Embryonic facial prominence (tissue), 1 donor: Measurements from ENCODE around the gene FAM184B.

Experiments
- DNase-seq: peaks from one replicate; pipeline ENCODE4 v3.0.0-alpha.2; 2016; ENCODE audit errors: extremely low spot score

Gene FAM184B

DNA sequence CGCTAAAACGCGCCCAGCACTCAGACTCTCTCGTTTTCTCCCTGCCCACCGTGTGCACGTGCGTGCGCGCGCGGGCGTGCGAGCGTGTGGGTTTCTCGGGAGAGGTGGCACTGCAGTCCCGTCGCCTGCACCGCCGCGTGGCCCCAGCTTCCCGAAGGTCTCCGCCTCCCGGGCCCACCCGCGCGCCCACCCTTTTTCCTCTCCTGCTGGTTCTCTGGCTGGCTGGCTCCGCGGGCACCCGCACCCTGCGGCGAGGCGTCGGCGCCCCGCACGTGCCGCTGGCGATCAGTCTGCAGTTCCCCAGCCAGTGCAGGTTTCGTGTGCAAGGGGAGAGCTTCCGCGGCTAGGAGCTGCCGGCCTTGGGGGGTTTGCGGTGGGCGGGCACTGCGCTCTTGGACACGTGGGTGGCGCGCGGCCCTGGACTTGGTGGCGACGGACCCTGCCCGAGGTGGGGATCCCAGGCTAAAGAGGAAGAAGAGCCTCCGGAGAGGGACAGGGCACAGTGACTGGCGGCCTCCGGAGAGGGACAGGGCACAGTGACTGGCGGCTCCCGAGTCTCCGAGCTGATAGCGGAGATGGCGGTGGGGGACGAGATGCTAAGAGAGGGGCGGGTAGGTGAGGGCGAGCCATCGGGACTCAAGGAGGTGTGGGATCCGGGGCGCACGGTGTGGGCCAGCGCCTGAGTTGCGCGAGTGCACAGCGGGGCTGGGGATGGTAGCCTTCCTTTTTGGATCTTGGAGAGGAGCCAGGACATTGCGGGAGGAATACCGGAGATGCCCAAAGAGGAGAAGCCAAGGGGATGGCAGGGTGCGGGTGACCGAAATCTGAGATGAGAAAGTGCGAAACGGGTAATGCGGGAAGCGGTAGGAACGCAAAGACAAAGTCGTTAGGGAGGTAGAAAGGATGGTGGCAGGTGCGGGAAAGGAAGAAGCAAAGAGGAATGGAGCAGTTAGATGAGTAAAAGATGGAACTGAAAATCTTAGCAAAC, at the start of gene FAM184B:
Gene FAM184B, minus strand, starts transcription at position 322 of the 988 bp plus-strand sequence. CDS start 322 bp downstream, outside the sequence.
- no peak for DNase-seq

DNA sequence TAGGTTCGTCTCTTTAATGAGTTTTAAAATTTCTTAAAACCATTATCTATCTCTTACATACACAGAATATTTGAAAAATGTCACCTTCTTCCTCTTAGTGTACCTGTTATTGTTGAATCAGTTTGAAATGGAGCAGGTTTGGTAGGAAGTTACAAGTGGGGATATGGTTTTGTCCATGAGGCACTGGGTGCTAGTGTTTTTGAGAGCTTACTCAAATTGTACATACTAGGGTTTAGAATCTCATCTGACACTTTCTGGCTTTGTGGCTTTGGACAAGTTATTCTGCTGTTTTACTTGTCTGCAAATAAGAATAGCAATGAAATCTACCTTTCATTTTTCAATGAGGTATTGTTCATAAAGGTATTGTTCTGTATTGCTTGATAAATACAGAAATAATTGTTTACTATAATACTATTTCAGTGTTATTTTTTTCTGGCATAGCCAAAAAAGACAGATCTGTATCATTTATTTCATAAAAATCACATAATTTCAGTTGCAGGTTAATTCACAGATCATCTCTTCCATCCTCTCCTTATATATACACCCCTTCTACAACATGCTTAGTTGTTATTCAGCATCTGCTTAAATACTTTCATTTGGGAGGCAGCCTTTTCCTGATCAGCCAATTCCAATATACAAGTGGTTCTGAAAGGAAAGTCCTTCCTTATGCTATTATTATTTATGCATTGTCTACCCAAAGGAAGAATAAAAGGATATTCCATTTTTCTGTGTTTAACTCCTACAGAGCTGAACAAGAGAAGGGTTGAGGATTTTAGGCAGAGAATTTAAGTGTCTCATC, 42.6 kb upstream of the FAM184B start:
- DNase-seq = no peak

DNA sequence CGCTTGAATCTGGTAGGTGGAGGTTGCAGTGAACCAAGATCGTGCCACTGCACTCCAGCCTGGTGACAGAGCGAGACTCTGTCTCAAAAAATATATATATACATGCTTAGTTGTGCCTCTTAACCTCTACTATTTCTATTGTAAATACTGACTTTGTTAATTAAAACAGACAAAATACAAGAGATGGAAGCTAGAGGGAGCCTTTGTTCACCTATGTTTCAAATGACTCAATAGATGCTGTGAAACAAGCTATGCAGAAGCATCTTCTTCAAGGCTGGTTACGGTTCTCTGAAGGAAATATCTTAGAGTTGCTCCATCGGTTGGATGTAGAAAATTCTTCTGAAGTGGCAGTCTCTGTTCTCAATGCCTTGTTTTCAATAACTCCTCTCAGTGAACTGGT, 35.6 kb upstream of the FAM184B start:
- DNase-seq = peak; percentile 50

DNA sequence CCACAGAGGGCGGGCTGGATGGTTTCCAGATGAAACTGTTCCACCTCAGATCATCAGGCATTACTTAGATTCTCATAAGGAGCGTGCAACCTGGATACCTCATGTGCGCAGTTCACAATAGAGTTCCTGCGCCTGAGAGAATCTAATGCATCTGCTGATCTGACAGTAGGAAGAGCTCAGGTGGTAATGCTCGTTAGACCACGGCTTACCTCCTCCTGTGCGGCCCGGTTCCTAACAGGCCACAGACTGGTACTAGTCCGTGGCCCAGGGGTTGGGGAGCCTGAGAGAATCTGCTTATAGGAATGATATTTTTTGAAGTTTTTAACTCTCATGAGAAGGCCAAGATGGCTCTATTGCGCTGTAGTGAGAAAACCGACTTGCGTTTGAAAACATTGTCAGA, 34.7 kb upstream of the FAM184B start:
- DNase-seq = no peak

GRCh38 chr4:17814140-17814539, 32.7 kb upstream of the FAM184B start:
- no peak for DNase-seq

- DNase-seq = no peak
Observed at GRCh38 chr4:17812801-17813200, 31.4 kb upstream of the FAM184B start.

DNA sequence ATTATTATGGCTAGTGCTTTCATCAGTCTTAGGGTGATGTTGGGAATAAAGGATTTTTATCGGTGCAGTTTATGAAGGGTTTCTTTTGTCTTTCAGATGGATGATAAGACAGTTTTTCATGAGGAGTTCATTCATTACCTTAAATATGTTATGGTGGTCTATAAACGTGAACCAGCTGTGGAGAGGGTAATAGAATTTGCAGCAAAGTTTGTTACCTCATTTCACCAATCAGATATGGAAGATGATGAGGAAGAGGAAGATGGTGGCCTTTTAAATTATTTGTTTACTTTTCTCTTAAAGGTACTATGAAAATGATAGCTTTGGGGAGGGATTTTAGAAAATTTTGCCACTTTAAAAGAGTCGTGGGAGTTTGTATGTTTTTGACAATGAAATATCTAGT, 30.7 kb upstream of the FAM184B start:
- no peak for DNase-seq

- no peak for DNase-seq
Observed at GRCh38 chr4:17811078-17811603, 29.7 kb upstream of the FAM184B start.

DNA sequence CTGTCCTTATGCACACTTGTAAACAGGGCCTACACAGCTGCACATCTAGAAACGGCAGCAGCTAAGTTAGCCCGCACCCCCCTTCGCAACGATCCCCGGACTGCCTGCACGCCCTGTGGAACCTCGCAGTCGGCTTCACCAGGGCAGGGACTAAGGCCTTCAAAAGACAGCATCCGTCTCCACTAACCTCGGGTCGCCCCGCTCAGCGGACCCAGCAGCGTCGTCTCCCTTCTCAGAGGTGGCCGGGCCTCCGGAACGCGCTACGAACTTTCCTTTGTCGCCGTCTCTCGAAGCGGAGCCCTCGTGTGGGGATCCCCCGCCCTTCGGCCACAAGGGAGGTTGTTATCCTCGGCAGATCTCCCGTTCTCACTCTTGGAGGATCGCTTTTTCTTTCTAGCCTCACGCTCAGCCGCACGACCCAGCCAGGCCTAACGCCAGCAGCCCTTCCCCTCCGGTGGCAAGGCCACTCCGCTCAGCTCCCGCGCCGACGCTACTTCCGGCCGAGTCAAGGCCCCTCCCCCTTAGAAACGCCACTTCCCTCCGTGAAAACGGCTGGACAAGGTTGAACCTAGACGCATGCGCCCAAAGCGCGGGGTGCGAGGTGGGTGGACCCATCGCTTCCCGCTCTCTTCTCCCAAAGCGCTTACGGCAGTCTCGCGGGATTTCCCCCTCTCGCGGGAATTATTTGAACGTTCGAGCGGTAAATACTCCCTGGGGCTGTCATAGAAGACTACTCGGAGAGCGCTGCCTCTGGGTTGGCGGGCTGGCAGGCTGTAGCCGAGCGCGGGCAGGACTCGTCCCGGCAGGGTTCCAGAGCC, 29.0 kb upstream of the FAM184B start, which contains the start of the genes DCAF16 and NCAPG:
Gene DCAF16, minus strand, starts transcription at position 498 of the 818 bp plus-strand sequence. CDS start 6,616 bp downstream, outside the sequence.
Gene NCAPG, plus strand, starts transcription at position 720 of the 818 bp plus-strand sequence. CDS start 99 bp downstream, outside the sequence.
- peak; percentile 97 for DNase-seq

DNA sequence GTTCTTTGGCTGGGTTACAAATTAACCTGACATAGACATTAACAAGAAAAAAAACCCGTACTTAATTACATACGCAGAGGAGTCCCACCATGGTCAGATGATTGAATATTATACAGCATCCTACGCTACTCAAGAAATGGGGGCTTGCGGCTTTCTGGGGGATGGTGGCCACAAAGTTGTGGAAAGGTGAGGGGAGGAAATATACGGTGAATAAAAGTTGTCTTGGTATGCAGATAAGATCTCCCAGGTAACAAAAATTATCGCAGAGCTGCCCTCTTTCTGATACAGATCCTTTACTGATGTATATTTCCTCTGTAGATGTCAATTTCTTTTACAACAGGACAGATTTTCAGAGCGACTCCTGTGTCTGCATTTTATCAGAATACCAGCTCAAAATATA, 28.2 kb upstream of the FAM184B start:
- no peak for DNase-seq

GRCh38 chr4:17807446-17807845, 26.0 kb upstream of the FAM184B start:
- no peak for DNase-seq

GRCh38 chr4:17805580-17806155, 24.2 kb upstream of the FAM184B start:
- DNase-seq = no peak

GRCh38 chr4:17797808-17798207, 16.4 kb upstream of the FAM184B start:
- DNase-seq = no peak

GRCh38 chr4:17794730-17795129, 13.3 kb upstream of the FAM184B start:
- no peak for DNase-seq

DNA sequence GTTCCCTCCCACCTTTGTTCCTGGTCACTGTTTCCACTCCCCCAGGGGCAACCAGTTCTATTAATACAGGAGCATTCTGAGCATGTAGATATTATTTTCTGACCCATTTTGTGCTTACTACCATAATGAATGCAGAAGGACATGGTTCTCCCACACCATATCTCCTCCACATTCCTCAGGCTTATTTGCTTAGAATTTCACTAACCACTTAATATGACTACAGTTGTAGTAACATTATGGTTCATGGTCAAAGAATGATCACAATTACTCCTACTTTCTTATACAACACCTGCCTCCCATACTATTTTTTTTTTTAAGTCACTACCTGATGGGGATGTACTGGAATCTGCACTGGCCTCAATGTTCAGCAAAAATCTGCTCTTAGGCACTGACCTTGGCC, 7.5 kb upstream of the FAM184B start:
- no peak for DNase-seq

DNA sequence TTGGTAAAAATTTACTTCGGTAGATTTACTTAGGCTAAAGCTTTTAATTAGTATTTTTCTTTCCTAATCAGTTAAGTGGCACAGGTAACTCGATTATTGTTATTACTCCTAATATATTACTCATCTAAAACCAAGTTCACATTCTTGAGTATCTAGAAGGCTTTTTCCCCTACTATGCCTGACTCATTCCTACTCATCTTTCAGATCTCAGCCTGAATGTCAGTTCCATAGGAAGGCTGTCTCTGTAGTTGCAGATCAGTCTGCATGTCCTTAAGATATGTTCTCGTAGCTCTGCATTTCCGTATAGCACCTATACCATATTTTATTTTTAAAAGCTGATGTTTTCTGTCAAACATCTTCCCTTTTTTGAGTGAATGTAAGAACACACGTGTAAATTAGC, 5.9 kb upstream of the FAM184B start:
- DNase-seq = no peak

DNA sequence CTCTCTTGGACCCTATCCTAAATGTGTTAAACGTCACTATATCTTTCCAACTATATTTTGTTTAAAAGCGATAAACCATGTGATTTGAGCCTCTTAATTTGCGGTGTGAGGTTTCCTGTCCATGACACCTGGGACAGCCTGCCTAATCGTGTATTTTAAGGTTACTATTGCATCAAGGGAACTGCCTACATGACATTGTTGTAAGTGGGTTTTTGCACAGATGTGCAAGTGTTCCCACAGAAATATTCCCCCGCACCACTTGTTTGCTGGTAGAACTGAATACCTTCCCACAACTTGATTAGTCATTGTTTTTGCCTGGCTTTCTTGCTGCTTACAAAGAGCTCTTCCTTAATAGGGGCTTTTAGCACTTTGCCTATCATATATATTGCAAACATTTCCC, 5.1 kb upstream of the FAM184B start:
- no peak for DNase-seq

GRCh38 chr4:17785858-17786257, 4.4 kb upstream of the FAM184B start:
- no peak for DNase-seq

GRCh38 chr4:17780501-17781299, 721 bp downstream of the FAM184B start:
- no peak for DNase-seq

DNA sequence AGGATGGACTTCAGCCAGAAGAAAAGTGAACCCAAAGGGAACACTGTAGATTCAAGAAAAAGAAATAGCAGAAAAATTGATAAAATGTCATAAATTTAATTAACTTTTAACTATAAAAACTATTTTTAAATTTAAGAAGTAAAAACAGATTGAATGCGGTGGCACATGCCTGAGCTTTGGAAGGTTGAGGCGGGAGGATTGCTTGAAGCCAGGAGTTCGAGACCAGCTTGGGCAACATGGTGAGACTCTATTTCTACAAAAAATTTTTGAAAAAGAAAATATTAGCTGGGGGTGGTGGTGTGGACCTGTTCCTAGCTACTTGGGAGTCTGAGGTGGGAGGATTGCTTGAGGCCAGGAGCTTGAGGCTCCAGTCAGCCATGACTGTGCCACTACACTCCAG, 3.0 kb downstream of the FAM184B start:
- DNase-seq = no peak
